HepG2 (cell line): ENCODE measurements around the gene EGFR.

Experiments
- TCF7L2 ChIP-seq: IDR thresholded peaks from 2 replicates; pipeline ENCODE4 v1.6.1; 2011; ENCODE audit warnings: mild to moderate bottlenecking, low read depth, low read length, moderate library complexity
- TMF1 ChIP-seq: sonication (generic); formaldehyde crosslinking; IDR thresholded peaks from 2 replicates; pipeline ENCODE4 v1.8.1; 2022; ENCODE audit warnings: low read depth, missing genetic modification reagents

- TF ChIP-seq TMF1 (CRISPR knock-in tag) (no peak), TCF7L2 (no peak)
Observed at GRCh38 chr7:55260171-55260570, 241.4 kb downstream of the EGFR start.
